Measurements from ENCODE around the gene RABGAP1L.

- TF ChIP-seq, protein P1, sequence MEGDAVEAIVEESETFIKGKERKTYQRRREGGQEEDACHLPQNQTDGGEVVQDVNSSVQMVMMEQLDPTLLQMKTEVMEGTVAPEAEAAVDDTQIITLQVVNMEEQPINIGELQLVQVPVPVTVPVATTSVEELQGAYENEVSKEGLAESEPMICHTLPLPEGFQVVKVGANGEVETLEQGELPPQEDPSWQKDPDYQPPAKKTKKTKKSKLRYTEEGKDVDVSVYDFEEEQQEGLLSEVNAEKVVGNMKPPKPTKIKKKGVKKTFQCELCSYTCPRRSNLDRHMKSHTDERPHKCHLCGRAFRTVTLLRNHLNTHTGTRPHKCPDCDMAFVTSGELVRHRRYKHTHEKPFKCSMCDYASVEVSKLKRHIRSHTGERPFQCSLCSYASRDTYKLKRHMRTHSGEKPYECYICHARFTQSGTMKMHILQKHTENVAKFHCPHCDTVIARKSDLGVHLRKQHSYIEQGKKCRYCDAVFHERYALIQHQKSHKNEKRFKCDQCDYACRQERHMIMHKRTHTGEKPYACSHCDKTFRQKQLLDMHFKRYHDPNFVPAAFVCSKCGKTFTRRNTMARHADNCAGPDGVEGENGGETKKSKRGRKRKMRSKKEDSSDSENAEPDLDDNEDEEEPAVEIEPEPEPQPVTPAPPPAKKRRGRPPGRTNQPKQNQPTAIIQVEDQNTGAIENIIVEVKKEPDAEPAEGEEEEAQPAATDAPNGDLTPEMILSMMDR (conservative IDR thresholded peaks at IDR 0.05; ENCODE audit: low read length), result no peak
- no peak for TF ChIP-seq EZH2phosphoT487 (IDR thresholded peaks at IDR 0.05; ENCODE audit: borderline replicate concordance, low read depth, low read length)
Measured at GRCh38 chr1:174723816-174724215, 564.5 kb downstream of the RABGAP1L start.

All from OCI-LY7 (cell line).